Stimulated activated CD4-positive, alpha-beta T cell treated with anti-CD3 and anti-CD28 coated beads, TNF-alpha, amount 100 ng/mL, for 4 hours (primary cell): ENCODE measurements around the gene NR3C2.

Experiments used
- DNase-seq, 3 experiments: peaks; one replicate each; pipeline ENCODE4 v3.0.0-alpha.2; 2020; ENCODE audit warnings: low read depth in 3 of 3

NR3C2 gene

DNA sequence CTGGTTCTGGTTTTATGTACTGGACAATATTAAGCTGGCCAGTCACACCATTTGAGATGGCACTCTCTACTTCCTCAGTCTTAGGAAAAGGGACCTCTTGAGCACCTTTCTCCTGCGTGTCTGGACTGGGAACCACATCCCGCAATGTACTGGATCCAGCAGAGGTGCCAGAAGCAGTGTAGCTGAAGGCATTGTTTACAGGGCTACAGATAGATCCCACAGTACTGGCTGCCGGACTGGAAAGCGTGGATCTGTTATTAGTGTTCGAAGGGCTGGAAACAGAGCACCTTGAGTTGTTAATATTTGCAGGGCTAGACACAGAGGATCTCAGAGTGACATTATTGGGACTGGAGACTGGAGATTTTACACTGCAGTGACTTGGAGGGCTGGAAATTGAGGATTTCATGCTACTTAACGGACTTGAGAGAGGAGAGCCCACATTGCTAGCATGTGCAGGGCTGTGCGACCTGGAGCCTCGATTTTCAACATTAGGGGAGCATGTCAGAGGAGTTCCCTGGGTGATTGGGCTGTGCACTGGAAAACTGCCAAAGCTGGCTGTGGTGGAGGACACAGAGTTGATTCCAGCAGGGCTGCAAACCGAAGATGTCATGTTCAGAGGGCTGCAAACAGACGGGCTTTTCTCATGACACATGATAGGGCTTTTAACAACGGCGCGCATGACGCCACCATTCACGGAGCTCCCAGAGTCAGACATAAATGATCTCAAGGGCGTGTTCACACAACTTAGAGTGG lies 6.4 kb downstream of the NR3C2 start:
- no peak for DNase-seq

- no peak for DNase-seq
These were observed 8.0 kb downstream of the NR3C2 start for GRCh38 chr4:148434075-148434773.

- DNase-seq: no peak
These were observed 10.8 kb downstream of the NR3C2 start for GRCh38 chr4:148431401-148431800.

DNA sequence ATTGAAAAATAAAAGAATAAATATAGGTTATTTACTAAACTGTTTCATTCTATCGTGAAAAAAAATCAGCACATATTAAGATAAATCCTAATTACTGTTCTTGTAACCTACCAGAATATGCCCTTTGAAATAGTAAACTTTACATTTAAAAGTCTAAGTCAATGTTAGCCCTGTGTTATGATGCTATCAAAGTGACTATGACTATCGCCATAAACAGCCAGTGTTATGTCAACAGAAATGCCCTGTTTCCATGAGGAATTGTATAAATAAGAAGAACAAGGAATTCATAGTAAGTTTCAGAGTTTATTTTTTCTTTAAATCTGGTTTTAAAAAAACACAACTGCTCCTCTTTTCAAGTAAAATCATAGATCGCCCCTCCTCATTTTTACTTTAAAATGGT lies 11.4 kb downstream of the NR3C2 start:
- DNase-seq: no peak

- no peak for DNase-seq
These were observed 13.0 kb downstream of the NR3C2 start for GRCh38 chr4:148429206-148429605.

DNA sequence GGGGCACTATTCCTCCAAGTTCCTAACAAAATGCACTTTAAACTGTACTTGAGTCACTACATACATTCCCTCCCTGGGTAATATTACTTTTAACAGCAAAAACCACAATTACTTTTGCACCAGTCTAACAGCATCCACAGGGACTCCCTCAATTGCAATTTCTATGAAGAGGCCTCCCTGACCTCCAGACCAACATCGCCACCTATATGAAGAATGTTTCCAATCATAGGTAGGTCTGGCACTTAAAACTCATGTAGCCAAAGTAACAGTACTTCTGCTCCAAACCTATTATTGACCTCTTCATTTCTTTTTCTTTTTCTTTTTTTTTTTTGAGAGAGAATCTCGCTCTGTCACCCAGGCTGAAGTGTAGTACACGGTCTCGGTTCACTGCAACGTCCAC lies 15.6 kb downstream of the NR3C2 start:
- no peak for DNase-seq

DNA sequence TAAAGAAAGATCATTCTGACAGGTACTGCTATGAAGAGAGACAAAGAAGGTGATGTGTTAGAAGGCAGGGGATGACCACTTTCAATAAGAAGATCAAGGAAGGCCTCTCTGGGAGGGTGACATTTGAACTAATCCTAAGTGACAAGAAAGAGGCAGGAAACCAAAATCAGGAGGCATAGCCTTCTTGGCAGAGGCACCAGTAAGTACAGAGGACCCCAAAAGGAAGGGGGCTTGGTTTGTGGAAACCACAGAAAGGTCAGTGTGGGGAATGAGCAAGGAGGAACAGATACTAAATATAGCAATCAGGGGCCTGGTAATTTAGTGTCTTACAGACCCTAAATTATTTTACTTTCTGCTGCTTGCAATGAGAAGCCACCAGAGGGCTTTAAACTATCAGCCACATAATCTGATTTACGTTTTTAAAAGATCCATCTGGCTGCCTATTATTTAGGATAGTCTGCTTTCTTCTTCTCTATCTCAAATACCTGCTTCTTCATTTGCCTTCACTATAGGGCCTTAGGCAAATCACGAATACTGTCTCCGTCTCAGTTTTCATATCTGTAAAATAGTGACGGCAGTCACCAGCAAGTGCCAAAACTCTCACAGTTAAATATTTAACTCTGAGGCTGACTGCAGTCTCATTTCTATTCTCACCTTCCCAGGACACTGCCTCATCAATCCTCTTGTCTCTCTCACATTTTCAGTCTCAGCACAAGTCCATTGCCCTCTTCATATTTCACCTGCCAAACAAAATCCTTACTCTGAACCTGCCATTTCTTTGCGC lies 16.7 kb downstream of the NR3C2 start:
- DNase-seq: no peak

GRCh38 chr4:148420397-148420796 lies 21.8 kb downstream of the NR3C2 start:
- DNase-seq: no peak

GRCh38 chr4:148415500-148415899 lies 26.7 kb downstream of the NR3C2 start:
- no peak for DNase-seq

- no peak for DNase-seq
These were observed 29.7 kb downstream of the NR3C2 start for GRCh38 chr4:148412460-148412994.

DNA sequence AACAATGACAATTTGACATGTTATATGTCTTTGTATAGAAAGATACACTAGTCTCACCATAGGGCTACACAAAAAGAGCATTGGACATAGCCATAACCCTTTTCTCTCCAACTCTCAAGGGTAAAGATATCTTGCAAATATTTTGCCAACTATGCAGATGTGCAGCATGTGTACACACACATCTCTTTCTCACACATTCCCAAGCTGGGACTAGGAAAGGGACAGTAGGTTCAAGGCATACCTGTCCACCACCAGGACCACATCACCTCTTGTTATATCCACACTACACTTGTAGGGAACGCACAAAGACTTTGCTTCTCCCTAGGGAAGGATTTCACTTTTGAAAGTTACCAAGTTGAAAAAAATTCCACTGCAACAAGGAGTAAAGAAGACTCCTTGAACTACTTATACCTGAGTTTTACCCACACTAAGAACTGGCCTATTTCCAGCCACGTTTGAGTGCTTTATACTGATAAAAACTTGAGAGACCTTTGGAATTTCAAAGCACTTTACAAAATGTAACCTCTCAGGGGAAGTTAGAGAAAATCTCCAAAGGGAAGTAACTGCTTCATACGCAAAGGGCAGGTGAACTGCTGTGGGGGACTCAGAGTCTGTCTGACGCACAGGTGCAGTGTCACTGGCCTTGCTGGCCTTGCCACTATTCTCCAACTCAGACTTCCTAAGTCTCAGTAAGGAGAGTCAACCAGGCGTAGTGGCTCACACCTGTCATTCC lies 36.9 kb downstream of the NR3C2 start:
- no peak for DNase-seq

GRCh38 chr4:148398988-148399387 lies 43.2 kb downstream of the NR3C2 start:
- no peak for DNase-seq

DNA sequence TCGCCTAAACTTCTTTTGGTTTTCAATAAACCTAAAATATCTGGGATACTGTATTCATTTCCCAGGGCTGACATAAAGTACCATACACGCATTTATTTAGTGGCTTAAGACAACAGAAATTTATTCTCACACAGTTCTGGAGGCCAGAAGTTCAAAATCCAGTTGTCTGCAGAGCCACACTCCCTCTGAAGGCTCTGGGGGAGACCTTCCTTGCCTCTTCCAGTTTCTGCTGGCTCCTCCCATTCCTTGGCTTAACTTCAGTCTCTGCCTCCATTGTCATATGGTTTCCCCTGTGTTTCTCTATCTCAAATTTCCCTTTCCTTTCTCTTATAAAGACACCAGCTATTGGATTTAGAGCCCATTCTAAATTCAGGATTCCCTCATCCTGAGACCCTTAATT lies 44.4 kb downstream of the NR3C2 start:
- no peak for DNase-seq

DNA sequence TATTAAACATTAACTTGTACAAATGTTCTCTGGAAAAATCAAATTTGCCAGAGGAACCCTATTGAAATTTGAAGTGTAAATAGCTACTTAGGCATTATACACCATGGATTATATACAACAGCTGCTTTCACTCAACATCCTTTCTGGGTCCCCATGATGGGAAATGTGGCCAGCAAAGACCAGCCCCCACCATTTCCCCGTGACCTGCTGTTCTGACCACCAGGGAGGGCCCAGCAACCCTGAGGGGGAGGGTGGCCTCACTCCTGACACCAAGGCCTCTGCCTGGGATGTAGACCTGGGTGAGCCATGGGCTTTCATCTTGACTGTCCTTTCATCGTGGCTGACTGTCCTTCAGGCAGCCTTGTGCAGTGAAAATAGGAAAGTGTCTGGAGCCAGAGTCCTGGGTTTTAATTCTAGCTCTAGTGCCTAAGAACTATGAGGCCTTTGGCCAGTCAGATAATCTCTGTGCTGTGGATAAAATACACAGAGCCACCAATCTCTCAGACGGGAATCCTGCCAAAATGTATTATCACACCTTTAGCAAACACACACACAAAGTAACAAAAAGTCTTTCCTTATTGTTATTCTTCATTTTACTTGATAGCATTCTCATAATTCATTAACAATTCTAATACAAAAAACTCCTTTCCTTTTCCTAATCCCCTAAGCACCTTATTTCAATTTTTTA lies 45.1 kb downstream of the NR3C2 start:
- DNase-seq: no peak

- DNase-seq: no peak
These were observed 46.4 kb downstream of the NR3C2 start for GRCh38 chr4:148395771-148396170.

- no peak for DNase-seq
These were observed 51.2 kb downstream of the NR3C2 start for GRCh38 chr4:148391056-148391455.

- no peak for DNase-seq
These were observed 51.9 kb downstream of the NR3C2 start for GRCh38 chr4:148390311-148390710.

- DNase-seq: no peak
These were observed 61.9 kb downstream of the NR3C2 start for GRCh38 chr4:148380291-148380690.

DNA sequence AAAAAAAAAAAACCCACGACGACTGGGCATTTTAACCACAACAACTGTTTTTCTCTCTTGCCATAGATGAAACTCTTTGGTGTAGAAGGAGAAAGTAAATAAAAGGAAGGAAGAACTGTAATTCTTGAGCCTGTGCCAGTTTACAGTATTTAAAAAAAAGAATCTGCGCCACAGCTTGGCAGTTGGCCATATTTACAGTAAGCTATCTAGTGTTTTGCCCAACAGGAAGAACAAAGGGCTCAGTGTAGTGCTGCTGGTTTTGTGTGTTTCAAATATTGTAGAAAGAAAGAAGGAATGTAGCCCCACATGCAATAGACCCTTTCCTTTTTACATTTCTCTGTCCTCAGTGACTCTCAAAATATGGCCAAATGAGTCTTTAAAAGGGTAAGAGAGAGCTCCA lies 66.1 kb downstream of the NR3C2 start:
- DNase-seq: peak in 1 of 3 experiments; percentile 3

DNA sequence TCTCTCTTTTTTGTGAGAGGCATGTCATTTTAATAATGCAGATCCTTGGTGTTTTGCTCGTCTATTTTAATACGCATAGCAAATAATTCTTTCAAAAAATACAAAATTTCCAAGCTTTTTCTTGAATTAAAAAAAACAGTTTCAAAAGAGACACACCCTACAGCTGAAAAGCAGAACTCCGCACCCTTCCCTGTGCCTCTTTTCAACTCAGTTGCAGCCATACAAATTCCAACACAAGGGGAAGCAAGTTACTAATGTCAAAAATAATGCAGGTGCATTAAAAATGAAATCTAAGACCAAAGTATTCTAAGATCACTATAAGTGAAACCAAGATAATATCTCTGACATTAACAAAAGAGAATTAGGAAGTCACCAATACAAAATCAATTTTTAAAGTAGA lies 66.6 kb downstream of the NR3C2 start:
- no peak for DNase-seq

DNA sequence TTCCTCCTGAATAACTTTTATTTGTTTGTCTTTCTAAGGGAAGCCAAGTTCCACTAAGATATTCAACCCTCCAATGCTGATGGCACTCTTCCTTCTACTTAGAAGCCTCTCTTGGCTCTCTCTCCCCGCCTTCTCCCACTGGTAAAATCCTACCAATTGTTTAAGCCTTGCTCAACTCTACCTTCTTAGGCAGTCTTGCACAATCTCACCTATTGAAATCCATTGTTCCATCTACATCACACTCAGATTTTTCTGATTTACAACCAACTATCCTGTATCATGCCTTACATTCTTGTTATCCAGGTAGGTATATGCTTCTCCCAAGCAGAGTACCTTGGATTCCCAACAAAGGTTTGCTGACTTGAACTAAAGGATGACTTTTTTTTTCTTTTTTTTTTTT lies 69.1 kb downstream of the NR3C2 start:
- no peak for DNase-seq
